Inflammatory macrophage (primary cell): ENCODE measurements around the gene BAG5.
"Not testable (repeated sequence)": the region's sequence is repeated elsewhere in the genome, so short reads cannot be mapped to it uniquely, and the experiment has no call there.

Source experiments
- DNase-seq, 2 donors: peaks; one replicate each; pipeline ENCODE4 v3.0.0-alpha.2; 2020 to 2022
- total RNA-seq, 18 experiments: gene quantifications; one replicate each; lab custom pipeline; 2026; ENCODE audit warnings: mixed read lengths in 6 of 18, inconsistent platforms in 2 of 18; lab: John Stamatoyannopoulos, UW

BAG5 gene
- total RNA-seq, result 31.4 to 112 (median 75.4) reads per million in 18 experiments

- peak; percentile 73 to 84 for DNase-seq
Measured at GRCh38 chr14:103562429-103563225, at the start of gene BAG5, which contains the start of gene COA8. BAG5 (minus strand) TSS chr14:103562657; CDS start chr14:103561164, 1,493 bp downstream. COA8 (plus strand) TSS chr14:103562960; CDS start chr14:103563002, 42 bp downstream.

DNA sequence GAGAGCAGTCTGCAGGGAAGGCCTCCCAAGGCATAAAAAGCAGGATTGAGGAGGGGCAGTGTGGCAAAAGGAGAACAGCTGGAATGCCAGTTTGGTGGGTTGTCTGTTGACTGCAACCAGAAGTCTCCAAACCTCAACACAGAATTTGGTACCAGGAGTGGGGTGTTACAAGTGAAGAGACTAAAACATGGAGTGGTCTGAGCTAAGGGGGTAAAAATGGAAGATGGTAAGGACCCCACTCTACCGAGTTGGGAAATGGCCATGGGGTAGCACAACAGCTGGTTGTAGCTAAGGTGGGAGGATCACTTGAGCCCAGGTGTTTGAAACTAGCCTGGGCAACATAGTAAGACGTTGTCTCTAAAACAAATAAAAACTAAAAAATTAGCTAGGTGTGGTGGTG is 48.8 kb upstream of the BAG5 start:
- DNase-seq, result no peak

DNA sequence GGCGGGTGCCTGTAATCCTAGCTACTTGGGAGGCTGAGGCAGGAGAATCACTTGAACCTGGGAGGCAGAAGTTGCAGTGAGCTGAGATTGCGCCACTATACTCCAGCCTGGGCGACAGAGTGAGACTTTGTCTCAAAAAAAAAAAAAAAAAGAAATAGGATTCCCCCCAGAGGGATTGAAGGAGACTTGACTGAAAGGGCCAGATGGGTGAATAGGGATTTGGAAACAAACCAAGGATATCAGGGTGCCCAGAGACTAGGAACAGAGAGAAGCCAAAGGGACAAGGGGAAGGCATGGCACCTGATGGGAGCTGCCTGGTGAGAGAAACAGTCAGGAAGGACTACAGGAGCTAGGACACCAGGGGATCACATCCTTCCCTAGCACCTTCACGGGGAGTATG is 46.6 kb upstream of the BAG5 start:
- DNase-seq, result not testable (repeated sequence)

DNA sequence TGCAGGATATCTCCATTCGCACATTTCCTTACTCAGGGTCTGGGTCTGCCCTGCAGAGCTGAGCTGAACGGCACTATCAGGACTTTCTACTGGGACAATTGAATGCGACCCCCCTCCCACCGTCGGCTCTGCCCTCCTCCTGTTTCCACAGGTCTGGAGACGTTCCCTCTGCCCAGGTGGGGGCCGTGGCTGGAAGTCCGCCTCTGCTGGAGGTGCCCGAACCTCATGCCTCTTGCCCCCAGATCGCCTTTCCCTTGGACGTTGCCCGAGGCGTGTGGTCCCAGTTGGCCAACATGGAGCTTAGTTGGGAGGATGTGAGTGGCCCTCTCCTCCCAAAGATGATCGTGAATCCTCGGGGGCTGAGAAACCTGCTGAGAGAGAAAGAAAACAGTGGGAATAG is 45.4 kb upstream of the BAG5 start:
- no peak for DNase-seq

DNA sequence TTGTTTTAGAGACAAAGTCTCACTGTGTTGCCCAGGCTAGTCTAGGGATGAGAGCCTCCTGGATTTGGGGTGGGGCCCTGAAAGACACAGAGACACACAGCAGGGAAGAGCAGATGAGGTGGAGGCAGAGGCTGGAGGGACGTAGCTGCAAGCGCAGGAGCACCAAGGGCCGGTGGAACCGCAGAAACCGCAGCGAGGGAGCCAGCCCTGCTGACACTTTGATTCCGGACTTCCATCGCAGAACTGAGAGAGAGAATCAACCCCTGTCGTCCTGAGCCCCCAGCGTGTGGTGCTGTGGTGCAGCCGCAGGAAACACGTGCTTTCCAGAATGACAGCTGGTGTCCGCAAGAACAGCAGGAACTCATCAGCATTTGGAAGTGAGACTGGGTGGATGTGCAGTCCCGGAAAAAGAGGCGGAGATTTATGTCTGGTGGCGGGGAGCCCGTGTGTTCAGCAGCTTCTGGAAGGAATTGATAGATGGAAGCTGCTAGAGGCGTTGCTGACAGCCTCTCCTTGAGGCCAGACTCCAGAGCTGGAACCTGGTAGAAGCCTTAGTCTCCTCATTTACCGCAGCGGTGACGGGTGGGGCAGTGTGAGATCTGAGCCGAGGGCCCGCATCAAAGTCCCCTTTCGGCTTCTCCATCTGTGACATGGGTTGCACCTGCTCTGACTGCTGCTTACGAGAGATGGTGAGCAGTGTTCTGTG is 44.7 kb upstream of the BAG5 start:
- DNase-seq, result peak; percentile 59 to 70

DNA sequence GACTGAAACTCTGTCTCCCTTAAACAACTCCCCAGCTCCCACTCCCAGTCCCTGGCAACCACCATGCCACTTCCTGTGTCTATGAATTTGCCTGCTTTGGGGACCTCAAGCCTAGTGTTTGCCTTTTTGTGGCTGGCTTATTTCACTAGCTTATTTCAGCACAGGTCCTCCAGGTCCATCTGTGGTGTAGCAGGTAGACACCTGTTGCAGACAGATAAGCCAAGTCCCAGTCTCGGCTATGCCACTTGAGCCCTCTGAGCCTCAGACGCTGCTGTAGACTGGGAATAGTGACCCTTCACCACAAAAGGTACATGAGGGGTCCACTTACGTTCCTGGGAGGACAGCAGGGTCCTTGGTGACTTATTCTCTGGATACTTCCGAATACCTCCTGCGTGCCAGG is 42.2 kb upstream of the BAG5 start:
- DNase-seq, result no peak

GRCh38 chr14:103600503-103600902 is 38.0 kb upstream of the BAG5 start:
- no peak for DNase-seq

- DNase-seq, result peak; percentile 6 to 40
Measured at GRCh38 chr14:103597623-103598377, 35.3 kb upstream of the BAG5 start.

GRCh38 chr14:103594265-103594664 is 31.8 kb upstream of the BAG5 start:
- DNase-seq, result peak in 1 of 2 donors; percentile 39

- peak in 1 of 2 donors; percentile 7 for DNase-seq
Measured at GRCh38 chr14:103593577-103593976, 31.1 kb upstream of the BAG5 start.

DNA sequence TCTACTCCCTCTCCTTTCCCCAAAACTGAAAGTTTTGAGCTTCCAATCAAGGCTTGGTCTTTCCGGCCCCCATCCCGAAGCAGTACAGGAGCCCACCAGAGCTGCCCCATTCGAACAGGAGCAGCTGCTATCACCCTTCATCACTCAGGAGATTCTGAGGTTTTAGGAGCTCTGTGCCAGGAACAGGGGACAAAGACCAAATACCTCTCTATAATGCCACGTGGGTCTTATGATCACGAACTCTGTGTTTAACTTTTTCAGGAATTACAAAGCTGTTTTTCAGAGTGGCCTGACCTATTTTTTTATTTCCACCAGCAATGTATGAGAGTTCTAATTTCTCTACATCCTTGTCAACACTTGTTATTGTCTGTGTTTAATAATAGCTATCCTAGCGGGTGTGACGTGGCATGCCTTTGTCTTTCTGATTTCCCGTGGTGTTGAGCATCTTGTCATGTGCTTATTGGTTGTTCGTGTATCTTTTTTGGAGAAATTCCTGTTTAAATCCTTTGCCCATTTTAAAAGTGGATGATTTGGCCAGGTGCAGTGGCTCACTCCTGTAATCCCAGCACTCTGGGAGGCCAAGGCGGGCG is 22.0 kb upstream of the BAG5 start:
- no peak for DNase-seq

DNA sequence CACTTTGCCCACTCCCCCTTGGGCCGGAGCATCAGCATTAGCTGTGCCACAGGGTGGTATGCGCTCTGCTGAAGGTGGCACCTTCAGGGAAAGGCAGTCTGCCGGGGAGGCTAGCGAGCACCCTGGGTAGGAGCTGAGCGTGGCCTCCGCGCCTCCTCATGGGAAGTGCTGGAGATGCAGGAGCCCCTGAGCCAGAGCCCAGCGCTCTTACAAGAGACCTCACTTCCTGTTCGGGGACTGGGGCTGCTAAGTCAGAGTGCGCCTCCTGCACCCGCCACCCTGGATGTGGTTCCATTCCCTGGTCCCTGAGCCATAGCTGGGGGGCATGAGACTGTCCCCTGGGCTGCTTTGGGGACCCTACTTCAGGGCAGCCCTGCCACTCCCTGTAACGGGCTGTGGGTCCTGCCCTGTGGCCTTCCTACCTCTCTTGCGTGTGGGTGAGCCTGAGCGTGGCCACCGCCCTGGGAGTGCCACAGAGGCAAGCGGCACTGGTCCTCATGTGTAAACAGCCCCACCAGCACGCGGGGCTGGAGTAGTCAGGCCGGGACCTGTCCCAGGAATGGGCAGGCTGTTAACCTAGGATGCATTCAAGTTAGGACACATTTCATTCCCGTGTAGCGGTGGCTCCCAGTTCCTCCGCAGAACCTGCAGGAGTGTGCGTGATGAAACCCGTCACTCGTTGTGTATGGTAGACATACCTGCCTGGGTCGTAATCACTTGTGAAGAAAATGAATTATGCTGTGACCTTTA is 19.7 kb upstream of the BAG5 start:
- no peak for DNase-seq

DNA sequence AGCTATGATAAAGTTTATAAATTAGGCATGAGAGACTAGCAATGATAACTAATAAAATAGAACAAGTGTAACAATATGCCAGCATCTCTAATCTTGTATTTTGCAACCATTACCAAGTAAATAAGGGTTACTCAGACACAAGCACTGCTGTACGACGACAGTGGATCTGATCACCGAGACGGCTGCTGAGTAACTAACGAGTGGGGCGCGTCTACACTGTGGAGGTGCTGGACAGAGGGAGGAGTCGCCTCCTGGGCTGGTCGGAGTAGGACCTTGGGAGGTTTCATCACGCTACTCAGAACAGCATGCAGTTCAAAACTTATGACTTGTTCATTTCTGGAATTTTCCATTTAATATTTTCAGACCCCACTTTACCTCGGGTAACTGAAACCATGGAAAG is 18.7 kb upstream of the BAG5 start:
- DNase-seq, result no peak

- DNase-seq, result no peak
Measured at GRCh38 chr14:103578401-103579075, 16.1 kb upstream of the BAG5 start.

DNA sequence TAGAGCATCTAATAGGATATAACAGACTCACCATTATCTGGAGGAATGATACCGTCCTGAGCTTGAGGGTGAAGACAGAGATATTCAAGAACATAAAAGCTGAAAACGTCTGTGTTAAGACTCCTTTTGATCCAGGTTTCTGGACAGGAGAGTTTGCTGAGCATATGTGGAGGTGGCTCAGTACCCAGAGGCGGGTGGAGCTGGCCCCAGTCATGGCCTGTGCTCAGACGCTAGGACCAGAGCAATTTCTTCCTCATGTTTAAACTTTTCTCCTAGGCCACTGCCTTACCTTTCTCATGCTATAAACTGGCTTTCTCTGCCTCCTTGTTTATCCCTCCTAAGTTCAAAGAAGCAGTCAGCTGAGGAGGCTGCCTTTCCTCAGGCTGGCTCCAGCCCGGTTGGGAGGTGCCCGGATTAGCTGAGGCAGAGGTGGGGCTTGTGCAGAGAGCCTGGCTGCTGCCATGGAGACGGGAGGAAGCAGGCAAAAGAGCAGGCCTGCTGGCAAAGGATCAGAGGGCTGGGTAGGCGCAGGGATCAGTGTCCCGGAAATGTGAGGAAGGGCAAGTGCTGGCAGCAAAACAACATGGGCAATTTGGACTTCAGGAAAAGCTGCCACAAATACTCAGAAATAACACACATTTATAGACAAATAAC is 14.0 kb upstream of the BAG5 start:
- DNase-seq, result no peak

GRCh38 chr14:103574707-103575285 is 12.3 kb upstream of the BAG5 start:
- no peak for DNase-seq

DNA sequence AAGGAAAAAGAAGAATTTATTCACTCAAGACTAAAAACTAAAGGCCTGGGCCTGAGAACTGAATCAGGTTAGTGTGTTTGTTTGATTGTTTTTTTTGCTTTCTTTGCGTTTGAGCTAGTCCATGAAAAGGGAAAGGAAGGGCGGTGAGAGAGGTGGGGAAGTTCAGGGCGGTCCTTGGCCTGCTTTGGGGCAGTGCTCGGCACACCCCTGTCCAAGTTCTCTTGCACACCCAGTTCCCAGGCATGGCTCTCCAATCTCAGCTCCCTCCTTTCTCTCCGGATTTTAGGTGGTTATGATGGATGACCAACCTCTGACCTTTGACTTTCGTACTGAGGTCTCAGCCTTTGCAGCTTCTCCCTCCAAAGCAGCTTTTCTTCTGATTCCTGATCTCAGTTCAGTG is 11.6 kb upstream of the BAG5 start:
- DNase-seq, result no peak

DNA sequence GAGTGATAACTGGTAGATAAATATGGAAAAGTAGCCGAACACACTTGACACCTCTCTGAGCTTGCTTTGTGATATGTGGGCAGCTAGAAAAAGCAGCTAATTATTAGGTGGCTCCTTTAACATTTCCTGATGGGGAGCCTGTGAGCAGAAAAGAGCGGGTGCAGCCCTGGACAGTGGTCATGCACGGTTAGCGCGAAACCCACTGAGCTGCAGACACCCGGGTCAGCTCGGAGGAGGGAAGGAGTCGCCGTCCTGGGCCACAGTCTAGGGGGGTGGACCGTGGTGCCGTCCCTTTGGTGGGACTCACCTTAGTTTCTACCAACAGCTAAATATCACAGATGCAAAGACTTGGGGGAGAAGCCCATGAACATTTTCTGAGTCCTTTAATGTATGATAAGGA is 7.0 kb upstream of the BAG5 start:
- DNase-seq, result no peak

DNA sequence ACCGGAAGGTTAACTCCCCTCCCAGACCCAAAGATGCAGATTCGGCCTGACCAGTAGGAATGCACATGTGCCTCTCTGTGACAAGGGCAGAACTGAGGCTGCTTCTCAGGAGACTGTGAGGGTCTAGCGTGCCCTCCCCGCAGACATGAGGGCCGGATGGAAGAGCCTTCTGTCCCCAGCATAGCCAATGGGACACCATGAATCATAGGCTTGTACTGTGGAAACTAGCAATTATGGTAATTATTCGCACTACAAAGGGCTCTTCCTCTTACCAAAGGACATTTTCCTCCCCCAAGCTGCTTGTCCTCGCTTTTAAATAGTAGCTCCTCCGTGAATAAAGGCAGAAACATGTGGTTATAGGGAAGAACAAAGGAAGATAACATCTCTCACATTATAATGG is 6.5 kb upstream of the BAG5 start:
- DNase-seq, result no peak

GRCh38 chr14:103563844-103564505 is 1.5 kb upstream of the BAG5 start:
- no peak for DNase-seq
